ENCODE results near the gene TMED1.

DNA sequence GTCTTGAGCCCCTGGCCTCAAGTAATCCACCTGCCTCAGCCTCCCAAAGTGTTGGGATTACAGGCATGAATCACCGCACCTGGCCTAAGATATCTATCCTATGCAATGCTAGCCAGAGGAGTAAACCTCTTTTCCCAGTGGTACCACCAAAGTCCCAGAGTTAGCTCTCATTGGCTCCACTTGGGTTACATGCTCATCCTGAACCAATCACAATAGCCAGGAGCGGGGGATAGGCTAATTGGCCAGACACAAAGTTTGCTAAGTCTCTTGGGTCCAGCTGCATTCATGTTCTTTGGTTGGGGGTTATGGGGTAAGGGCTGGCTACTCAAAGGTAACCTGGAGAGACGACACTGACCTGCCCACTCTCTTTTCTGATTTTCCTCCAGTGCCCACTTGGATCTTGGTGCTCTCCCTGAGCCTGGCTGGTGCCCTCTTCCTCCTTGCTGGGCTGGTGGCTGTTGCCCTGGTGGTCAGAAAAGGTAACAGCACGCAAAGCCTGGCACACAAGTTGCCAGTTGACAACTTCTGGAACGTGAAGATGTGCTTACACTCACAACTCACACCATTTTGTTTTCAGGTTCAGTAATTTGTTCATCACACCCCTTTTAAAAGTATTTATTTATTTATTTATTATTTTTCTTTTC, 20.0 kb upstream of the TMED1 start:
- TF ChIP-seq POLR2AphosphoS5 (IDR thresholded peaks at IDR 0.05; ENCODE audit: low read depth, low read length) (no peak), CTCF (IDR thresholded peaks at IDR 0.05 in 2 of 3, conservative IDR thresholded peaks at IDR 0.05 in 1 of 3; ENCODE audit: borderline replicate concordance in 1 of 3, insufficient read depth in 1 of 3, low read depth in 2 of 3, low read length in 2 of 3) (peak; percentile 23 to 84 (median 70); a peak in 5 of 6 replicates), CEBPB (IDR thresholded peaks at IDR 0.05; ENCODE audit: low read depth) (no peak)
